ENCODE measurements around the gene STX16.
"Not testable (repeated sequence)": the region's sequence is repeated elsewhere in the genome, so short reads cannot be mapped to it uniquely, and the experiment has no call there.

The STX16 gene

GRCh38 chr20:58636396-58636982, 14.6 kb upstream of the STX16 start:
- DNase-seq (ENCODE audit: low read depth), result no peak

- DNase-seq (ENCODE audit: low read depth), result no peak
Measured at GRCh38 chr20:58636983-58637421, 14.1 kb upstream of the STX16 start.

DNA sequence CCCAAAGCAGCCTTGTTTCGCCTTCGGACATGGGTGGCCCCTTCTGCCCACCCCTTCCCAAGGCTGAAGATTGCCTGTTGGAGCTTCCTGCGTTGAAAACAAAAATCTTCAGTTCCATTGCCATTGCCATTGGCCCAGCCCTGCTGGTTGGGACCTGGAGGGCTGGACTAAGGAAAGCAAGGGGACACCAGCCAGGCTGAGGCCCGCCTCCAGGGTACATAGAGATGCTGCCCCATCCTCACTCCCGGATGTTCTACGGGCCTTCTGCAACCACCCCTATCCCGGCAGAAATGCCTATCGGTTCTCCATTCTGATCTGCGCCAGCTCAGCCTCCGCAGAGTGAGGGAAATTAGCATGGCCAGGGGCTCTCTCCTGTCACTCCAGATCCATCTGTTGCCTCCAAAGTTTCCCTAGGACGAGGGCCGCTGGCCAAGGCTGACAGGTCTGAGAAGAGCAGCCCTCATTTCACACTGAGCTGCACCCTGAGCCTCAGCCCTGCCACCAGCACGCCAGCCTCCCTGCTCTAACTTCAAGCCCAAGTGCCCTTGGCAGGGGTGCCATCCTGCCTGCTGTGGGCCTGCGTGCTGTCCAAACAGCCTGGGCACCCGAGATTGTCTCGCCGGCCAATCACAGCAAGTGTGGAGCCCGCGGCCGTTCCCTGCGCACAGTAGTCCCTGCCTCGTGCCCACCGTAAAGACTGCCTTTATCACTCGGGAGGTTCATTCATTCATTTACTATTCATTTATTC, 13.4 kb upstream of the STX16 start:
- no peak for DNase-seq (ENCODE audit: low read depth)

DNA sequence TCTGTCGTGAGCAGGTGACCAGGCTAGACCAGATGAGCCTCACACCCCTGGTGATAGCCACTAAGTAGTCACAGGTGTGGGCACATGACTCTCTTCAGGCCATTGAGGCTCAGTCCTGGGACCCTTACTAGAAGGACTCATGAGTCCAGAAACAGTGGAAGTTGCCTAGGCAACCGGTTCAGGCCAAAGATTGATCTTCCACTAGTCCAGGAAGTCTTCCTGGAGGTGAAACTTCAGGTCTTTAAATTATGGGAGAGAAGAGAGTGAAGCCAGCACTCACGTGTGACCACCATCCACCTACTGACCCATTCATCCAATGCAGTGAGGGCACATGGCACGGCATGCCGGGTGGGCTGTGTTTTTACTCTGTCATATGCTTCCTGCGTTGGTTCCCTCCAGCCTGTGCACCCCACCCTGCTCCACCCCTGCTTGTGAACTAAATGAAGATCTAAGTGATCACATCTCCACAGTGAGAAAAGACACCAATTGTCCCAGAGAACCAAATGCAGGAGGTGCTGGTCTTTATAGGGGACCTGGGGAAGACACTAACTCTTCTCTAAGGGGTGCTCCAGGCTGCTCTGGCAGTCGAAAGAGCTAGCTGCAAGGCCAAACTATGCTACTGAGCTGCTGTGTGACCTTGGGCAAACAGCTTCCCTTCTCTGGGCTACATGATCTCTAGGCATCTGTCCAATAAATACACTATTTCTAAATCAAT, 12.5 kb upstream of the STX16 start:
- no peak for DNase-seq (ENCODE audit: low read depth)

DNA sequence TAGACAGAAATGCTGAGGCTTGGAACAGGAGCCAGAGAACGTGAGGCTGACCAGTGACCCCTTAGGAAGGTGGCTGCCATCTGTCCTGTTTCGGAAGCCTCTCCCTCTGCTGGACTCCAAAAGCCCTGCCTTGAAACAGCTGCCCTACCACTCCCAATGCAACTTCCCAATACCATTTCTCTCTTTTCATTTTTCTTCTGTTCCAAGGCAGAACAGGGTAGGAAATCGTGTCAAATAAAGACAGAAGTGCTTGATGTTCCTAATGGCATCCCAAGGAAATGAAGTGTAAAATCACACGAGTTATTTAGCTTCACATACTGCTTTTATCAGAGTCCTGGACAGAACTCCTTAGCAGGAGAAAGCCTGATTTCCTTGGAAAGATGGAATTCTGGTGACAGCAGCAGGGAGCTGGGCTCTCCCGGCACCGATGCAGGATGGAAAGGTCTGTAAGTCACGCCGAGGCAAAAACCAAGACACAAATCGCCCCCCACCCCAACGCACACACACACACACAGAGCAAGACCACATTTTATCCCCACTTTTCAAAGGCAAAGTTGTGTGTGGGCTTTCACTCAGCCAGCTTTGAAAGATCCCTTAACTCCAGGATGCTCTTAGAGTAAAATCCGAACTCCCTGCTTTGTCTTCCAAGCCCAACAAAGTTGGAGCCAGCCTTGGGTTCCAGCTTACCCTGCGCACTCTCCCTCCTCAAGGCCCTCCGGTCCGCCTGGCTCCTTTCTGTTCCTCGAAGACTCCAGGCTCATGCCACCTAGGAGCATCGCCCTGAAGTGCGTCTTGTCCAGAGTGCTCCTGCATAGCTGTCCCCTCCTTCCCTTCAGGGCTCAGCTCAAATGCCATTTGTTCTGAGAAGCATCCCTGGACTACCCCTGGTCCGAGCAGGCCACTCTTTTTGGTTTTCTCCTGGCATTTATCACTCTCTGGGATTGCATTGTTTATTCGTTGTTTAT, 11.6 kb upstream of the STX16 start:
- no peak for DNase-seq (ENCODE audit: low read depth)

GRCh38 chr20:58640446-58640845, 10.6 kb upstream of the STX16 start:
- peak; percentile 95 for DNase-seq (ENCODE audit: low read depth)

GRCh38 chr20:58642441-58642840, 8.6 kb upstream of the STX16 start:
- DNase-seq (ENCODE audit: low read depth), result no peak

- not testable (repeated sequence) for DNase-seq (ENCODE audit: low read depth)
Measured at GRCh38 chr20:58642896-58643295, 8.2 kb upstream of the STX16 start.

- DNase-seq (ENCODE audit: low read depth), result peak; percentile 68
Measured at GRCh38 chr20:58645412-58645968, 5.6 kb upstream of the STX16 start.

DNA sequence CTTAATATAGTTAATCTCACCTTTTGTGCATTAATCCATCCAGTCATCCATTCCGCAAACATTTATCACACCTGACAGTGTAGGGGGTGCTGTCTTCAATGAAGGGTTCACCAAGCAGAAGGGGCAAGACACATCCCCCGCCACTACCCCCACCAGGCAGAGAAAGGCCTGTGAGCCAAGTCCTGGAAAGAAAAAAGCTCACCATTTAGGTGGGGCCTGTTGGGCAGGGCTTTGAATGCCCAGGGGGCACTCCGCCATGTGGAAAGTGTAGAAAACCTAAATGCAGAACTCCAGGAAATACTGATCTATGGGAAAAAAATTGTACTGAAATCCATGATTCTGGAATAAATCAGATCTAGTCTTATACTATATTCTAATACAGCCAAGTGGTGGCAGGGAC, 4.8 kb upstream of the STX16 start:
- no peak for DNase-seq (ENCODE audit: low read depth)

DNA sequence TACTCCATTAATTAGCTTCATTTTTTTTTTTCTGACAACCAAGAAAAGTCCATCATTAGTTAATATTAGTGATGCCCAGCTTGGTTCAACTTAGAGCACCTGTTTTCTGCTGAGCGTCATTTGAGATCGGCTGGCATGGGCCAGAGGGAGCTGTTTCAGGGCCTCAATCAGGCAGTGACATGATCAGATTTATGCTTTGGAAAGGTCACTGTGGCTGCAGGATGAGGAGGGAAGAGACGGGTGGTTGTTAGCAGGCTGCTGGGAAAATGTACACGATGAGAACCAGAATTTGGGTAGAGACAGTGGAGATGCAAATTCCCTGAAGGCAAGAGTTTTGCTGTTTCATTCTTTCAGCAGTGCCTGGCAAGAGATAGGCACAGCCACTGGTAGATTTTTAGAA, 4.4 kb upstream of the STX16 start:
- DNase-seq (ENCODE audit: low read depth), result no peak

GRCh38 chr20:58647162-58647795, 3.8 kb upstream of the STX16 start:
- DNase-seq (ENCODE audit: low read depth), result no peak

GRCh38 chr20:58647796-58648501, 3.1 kb upstream of the STX16 start:
- DNase-seq (ENCODE audit: low read depth), result peak; percentile 71

GRCh38 chr20:58648502-58648825, 2.6 kb upstream of the STX16 start:
- DNase-seq (ENCODE audit: low read depth), result not testable (repeated sequence)

GRCh38 chr20:58649288-58650180, 1.5 kb upstream of the STX16 start:
- DNase-seq (ENCODE audit: low read depth), result peak; percentile 29

DNA sequence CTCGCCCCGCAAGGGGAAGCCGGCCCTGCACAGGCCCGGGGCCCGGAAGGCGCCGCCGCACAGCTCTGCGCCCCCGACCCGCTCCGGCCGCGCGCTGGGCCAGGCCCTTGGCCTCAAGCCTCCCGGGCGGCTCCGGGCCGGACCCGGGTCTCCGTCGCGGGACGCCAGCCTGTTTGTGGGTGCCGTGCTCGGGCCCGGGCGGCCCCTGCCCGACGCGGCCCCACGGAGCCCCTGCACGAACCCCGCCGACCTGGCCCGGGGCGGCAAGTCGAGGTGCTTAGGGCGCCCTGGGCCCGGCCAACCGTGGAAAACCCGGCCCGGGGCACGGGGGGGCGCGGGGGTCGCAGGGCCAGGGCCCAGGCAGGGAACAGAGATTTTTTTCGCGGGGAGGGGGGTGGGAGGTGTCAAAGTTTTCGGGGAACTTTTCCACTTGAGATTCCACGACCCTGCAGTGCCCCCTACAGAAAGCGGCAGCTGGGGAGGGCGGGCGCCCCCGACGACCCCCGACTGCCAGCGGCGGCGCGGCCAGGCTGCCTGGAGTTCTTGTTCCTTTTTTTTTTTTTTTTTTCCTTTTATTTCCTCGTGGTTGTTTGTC, 805 bp upstream of the STX16 start:
- no peak for DNase-seq (ENCODE audit: low read depth)

- DNase-seq (ENCODE audit: low read depth), result no peak
Measured at GRCh38 chr20:58651559-58651945, 469 bp downstream of the STX16 start.

GRCh38 chr20:58651946-58652605, 993 bp downstream of the STX16 start:
- DNase-seq (ENCODE audit: low read depth), result peak; percentile 86
